Breast epithelium (tissue), 4 donors: ENCODE data around the gene KRT83. TPM values are rescaled to one million over a fixed set of nuclear protein-coding genes. Genes with fewer than 3 reads are reported as not detected.
A peak's percentile ranks its signal among the peaks of the same experiment; 100 is the strongest.

ENCODE experiments used
- DNase-seq, 2 donors: peaks; one replicate each; pipeline ENCODE4 v3.0.0-alpha.2; 2019; ENCODE audit warnings: low spot score in 2 of 2
- H3K27ac ChIP-seq, 2 donors: fragments of 200-600 bp; sonication (generic) in 1 of 2; one replicate each; pipeline ENCODE4 v1.5.1; 2016 to 2019; ENCODE audit warnings: mild to moderate bottlenecking in 1 of 2
- H3K27me3 ChIP-seq, 2 donors: fragments of 200-600 bp; sonication (generic) in 1 of 2; one replicate each; pipeline versions ENCODE4 v1.5.1 to v1.6.0; 2017 to 2019; ENCODE audit warnings: control low read depth in 1 of 2, mild to moderate bottlenecking in 1 of 2
- H3K36me3 ChIP-seq: fragments of 200-600 bp; one replicate; pipeline ENCODE4 v1.5.1; 2019
- H3K4me1 ChIP-seq, 2 donors: fragments of 200-600 bp; sonication (generic); one replicate each; pipeline ENCODE4 v1.5.1; 2016 to 2019; ENCODE audit warnings: control low read depth in 1 of 2
- H3K4me3 ChIP-seq, 3 donors: fragments of 200-600 bp; sonication (generic); 1 replicate in 2 of 3; 2 replicates in 1 of 3; pipeline ENCODE4 v1.5.1; 2016 to 2019; ENCODE audit warnings: mild to moderate bottlenecking in 3 of 3, moderate library complexity in 2 of 3
- H3K9me3 ChIP-seq, 2 donors: fragments of 200-600 bp; sonication (generic) in 1 of 2; one replicate each; pipeline ENCODE4 v1.5.1; 2016 to 2019; ENCODE audit warnings: control low read depth in 1 of 2
- POLR2A ChIP-seq: fragments of 450-650 bp; IDR thresholded peaks from one replicate; pipeline ENCODE4 v1.6.1; 2016; ENCODE audit warnings: antibody characterized with exemption, mild to moderate bottlenecking, moderate library complexity
- POLR2AphosphoS5 ChIP-seq, 3 donors: sonication (generic); formaldehyde crosslinking; IDR thresholded peaks; one replicate each; pipeline ENCODE4 v1.6.1; 2017; ENCODE audit warnings: antibody characterized with exemption in 3 of 3
- intact Hi-C: fragments of 100-400 bp; cut with DNase I; formaldehyde crosslinking; loops from one replicate; pipeline ENCODE4 v1.15.1; 2023; ENCODE audit warnings: low total_unique reads
- total RNA-seq, 3 donors: library from RNA; depleted of rRNA; stranded (reverse); fragments of >200 nt; gene quantifications; one replicate each; pipeline ENCODE4 v1.1.0, GENCODE V29; 2016
- TF ChIP-seq, protein P1 (sequence below), 3 donors: fragments of 450-650 bp; IDR thresholded peaks; one replicate each; pipeline ENCODE4 v1.5.1; 2016 to 2017; ENCODE audit warnings: antibody characterized with exemption in 3 of 3, mild to moderate bottlenecking in 3 of 3, moderate library complexity in 3 of 3

The KRT83 gene
- total RNA-seq, 3 donors from 2014 or later = 0.33 to 0.59 TPM; not detected in 1

DNA sequence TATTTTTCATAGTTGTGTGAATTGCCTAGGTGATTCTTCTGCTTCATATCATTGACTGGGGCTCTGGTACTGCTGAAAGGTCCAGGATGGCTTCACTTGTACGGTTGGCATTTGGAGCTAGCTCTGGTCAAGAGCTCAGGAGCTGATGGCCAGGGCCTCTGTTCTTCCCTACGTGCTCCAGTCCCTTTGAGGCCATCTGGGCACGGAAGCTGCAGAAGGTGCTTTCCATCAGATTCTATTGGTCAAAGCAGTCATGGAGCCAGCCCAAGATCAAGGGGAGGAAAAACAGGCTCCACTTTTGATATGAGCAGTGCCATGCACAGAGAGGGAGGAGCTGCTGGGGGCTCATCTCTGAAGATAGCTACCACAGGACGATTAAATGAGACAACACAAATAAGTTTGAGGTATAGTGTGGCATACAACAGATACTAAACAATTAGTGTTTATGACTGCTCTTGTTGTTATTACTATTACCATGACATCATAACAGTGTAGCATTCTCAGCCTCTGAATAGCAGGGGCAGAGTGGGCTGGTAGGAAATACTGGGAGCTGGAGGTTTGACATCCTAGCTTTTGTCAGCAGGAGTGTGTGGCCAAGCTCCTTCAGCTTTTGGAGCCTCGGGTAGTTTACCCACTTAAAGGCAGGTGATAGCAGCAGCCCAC is 10.4 kb downstream of the KRT83 start:
- intact Hi-C loops = no loop called here

DNA sequence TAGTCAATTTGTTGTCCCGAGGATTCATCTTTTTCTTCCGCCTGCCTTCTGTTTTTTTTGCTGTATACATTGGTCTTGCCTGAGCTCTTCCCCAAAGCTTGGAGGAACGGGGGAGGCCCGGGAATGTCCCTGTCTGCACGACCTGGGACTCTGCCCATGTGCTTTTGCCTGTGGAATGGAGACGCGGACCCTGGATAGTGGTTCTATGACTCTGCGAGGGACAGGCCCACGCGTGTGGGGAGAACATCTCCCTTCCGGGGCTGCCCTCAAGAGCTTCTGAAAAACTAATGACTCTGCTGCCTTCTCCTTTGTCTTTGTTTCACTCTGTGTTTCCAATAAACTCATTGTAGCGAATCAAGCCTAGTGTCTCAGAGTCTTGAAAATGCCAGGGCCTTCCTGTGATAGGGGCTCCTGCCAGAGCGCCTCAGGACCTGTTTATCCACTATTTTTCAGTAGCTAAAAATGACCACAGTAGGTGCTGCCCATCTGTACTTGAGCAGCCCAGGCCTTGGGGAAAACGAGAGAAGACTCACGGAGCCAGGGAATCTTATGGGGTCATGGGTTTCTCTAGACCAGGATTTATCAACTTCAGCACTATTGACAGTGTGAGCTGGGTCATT is 12.3 kb downstream of the KRT83 start:
- no peaks in the 10 kb centered on the region for H3K9me3 ChIP-seq
- DNase-seq = no peak
- TF ChIP-seq, protein P1, sequence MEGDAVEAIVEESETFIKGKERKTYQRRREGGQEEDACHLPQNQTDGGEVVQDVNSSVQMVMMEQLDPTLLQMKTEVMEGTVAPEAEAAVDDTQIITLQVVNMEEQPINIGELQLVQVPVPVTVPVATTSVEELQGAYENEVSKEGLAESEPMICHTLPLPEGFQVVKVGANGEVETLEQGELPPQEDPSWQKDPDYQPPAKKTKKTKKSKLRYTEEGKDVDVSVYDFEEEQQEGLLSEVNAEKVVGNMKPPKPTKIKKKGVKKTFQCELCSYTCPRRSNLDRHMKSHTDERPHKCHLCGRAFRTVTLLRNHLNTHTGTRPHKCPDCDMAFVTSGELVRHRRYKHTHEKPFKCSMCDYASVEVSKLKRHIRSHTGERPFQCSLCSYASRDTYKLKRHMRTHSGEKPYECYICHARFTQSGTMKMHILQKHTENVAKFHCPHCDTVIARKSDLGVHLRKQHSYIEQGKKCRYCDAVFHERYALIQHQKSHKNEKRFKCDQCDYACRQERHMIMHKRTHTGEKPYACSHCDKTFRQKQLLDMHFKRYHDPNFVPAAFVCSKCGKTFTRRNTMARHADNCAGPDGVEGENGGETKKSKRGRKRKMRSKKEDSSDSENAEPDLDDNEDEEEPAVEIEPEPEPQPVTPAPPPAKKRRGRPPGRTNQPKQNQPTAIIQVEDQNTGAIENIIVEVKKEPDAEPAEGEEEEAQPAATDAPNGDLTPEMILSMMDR (IDR thresholded peaks at IDR 0.05) = no peak
- no peak for TF ChIP-seq POLR2A
- no peak for TF ChIP-seq POLR2AphosphoS5 (IDR thresholded peaks at IDR 0.05)
- H3K4me3 ChIP-seq = peak overlapping the region; percentile 30 to 66 (median 50)
- peak overlapping the region; percentile 39 to 76 for H3K27ac ChIP-seq
- H3K36me3 ChIP-seq = no peaks in the 10 kb centered on the region
- H3K4me1 ChIP-seq = no peaks in the 10 kb centered on the region
- H3K27me3 ChIP-seq = no peaks in the 10 kb centered on the region
- intact Hi-C loops = no loop called here

More for the DNA sequence above, 10.4 kb downstream of the KRT83 start:
- Histone ChIP-seq H3K4me3 (no peak overlapping the region), H3K36me3 (no peaks in the 10 kb centered on the region), H3K27ac (peak overlapping the region; percentile 8 to 52), H3K27me3 (no peaks in the 10 kb centered on the region), H3K4me1 (no peaks in the 10 kb centered on the region), H3K9me3 (no peaks in the 10 kb centered on the region)
- no peak for TF ChIP-seq POLR2A
- TF ChIP-seq POLR2AphosphoS5 (IDR thresholded peaks at IDR 0.05) = no peak
- TF ChIP-seq, protein P1 (IDR thresholded peaks at IDR 0.05) = no peak
- DNase-seq = no peak

DNA sequence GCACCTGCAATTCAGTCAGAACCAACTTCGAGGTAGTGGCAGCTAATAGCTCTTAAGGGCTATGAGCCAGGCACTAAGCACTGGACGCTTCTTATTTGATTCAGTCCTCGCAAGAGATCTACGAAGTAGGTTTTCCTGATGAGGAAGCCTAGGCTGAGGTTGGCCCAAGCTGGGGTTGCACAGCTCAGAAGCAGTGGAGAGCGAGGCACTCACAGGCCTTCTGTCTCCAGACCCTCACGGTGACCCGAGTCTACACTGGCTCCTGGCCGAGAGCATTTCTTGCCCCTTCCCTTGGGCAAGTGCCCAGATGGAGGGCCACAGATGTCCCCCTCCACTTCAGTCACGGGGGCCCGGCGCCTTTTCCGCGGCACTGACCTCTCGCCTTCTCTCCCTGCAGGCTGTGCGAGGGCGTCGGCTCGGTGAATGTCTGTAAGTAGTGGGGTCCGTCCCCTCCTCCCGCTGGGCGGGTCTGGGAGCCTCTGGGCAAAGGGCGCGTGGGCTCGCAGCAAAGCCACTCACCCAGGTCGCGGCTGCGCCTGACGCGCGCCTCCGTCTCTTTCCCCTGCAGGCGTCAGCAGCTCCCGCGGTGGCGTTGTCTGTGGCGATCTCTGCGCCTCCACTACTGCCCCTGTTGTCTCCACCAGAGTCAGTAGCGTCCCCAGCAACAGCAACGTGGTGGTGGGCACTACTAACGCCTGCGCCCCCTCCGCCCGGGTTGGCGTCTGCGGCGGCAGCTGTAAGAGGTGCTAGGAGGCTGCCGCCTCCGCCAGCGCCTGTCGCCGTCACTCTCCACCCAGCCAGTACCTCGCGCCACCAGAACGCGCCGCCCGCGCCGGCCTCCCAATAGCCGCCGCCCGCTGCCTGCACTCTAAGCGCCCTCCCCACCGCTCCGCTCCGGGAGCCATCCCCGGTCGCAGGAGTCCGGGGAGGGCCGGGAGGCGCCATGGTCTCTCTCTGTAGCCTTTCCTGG is 13.1 kb downstream of the KRT83 start:
- TF ChIP-seq POLR2A = no peak
- TF ChIP-seq POLR2AphosphoS5 (IDR thresholded peaks at IDR 0.05) = peak in 1 of 3 donors; percentile 60
- TF ChIP-seq, protein P1 (IDR thresholded peaks at IDR 0.05) = peak; percentile 38 to 73 (median 60)
- intact Hi-C loops = no loop called here
- H3K27ac ChIP-seq = peak overlapping the region; percentile 39 to 76
- H3K36me3 ChIP-seq = no peaks in the 10 kb centered on the region
- no peaks in the 10 kb centered on the region for H3K4me1 ChIP-seq
- H3K4me3 ChIP-seq = peak overlapping the region; percentile 30 to 66 (median 50)
- peak; percentile 76 to 81 for DNase-seq
- H3K27me3 ChIP-seq = no peaks in the 10 kb centered on the region
- no peaks in the 10 kb centered on the region for H3K9me3 ChIP-seq

DNA sequence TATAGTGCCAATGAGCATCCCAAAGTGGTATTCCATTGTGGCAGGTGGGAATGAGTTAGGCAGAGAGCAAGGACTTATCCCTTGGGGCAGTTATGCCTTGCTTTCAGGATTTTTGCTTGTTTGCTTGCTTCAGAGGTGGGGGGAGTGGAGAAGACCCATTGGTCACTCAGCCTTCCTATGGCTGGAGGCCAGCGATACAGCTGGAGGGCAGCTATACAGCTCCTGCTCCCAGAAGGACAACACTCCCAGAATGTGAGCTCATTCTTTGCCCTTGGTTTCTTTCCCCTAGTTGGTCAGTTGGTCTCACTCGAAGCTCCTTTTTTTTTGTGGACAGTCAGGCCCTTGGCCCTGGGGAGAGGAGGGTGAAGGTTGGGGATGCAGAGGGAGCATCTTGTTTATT is 14.5 kb downstream of the KRT83 start:
- TF ChIP-seq, protein P1 (IDR thresholded peaks at IDR 0.05) = no peak
- no peak for TF ChIP-seq POLR2A
- no peak for TF ChIP-seq POLR2AphosphoS5 (IDR thresholded peaks at IDR 0.05)
- no peaks in the 10 kb centered on the region for H3K36me3 ChIP-seq
- no peak for DNase-seq
- H3K4me3 ChIP-seq = no peak overlapping the region
- H3K9me3 ChIP-seq = no peaks in the 10 kb centered on the region
- H3K27ac ChIP-seq = no peak overlapping the region
- H3K27me3 ChIP-seq = no peaks in the 10 kb centered on the region
- no peaks in the 10 kb centered on the region for H3K4me1 ChIP-seq
- intact Hi-C loops = no loop called here
